Measurements from ENCODE around the gene IRX1.

Gene IRX1

DNA sequence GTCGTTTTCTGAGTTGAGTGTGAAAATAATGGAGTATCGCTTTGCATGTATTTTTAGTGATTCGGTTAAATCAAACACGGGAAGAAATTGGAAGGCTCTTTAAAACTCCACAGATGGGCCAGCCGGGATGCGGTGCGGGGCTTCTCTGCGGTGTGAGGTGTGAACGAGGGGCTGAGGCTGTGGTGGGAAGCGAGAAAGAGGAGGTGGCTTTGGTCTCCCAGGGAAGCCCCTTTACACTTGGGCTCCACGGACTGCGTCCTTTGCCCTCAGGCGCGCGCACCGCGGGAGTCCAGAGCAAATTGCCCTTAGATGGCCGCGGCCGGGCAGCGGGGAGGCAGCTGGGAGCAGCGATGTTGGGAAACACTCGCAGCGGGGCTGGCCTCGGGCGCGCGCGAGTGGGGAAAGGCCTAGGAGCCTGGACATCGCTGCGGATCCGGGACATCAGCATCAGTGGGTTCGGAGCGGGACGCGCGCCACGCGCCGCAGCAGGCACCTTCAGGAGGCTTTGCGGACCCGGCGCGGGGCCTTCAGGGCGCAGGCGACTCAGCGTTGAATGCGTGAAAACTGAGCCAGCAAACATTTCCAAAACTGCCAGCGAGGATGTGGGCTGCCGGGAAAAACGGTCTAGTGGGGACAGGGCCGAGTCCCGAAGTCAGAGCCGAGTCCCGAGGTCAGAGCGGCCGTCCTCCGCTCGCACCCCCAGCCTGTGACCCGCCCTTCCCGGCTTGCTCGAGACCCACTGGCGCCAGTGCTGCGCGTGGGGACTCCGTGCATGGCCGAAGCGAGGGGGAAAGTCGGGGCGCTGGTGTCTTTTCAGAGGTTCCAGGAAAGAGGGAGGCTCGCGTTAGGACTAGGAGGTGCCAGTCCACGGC, 6.5 kb downstream of the IRX1 start:
- no peak overlapping the region for H3K27ac ChIP-seq
- DNase-seq (ENCODE audit: low spot score): no peak
- TF ChIP-seq, protein P1, sequence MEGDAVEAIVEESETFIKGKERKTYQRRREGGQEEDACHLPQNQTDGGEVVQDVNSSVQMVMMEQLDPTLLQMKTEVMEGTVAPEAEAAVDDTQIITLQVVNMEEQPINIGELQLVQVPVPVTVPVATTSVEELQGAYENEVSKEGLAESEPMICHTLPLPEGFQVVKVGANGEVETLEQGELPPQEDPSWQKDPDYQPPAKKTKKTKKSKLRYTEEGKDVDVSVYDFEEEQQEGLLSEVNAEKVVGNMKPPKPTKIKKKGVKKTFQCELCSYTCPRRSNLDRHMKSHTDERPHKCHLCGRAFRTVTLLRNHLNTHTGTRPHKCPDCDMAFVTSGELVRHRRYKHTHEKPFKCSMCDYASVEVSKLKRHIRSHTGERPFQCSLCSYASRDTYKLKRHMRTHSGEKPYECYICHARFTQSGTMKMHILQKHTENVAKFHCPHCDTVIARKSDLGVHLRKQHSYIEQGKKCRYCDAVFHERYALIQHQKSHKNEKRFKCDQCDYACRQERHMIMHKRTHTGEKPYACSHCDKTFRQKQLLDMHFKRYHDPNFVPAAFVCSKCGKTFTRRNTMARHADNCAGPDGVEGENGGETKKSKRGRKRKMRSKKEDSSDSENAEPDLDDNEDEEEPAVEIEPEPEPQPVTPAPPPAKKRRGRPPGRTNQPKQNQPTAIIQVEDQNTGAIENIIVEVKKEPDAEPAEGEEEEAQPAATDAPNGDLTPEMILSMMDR (IDR thresholded peaks at IDR 0.05): no peak
- peak overlapping the region; percentile 41 for H3K4me3 ChIP-seq

DNA sequence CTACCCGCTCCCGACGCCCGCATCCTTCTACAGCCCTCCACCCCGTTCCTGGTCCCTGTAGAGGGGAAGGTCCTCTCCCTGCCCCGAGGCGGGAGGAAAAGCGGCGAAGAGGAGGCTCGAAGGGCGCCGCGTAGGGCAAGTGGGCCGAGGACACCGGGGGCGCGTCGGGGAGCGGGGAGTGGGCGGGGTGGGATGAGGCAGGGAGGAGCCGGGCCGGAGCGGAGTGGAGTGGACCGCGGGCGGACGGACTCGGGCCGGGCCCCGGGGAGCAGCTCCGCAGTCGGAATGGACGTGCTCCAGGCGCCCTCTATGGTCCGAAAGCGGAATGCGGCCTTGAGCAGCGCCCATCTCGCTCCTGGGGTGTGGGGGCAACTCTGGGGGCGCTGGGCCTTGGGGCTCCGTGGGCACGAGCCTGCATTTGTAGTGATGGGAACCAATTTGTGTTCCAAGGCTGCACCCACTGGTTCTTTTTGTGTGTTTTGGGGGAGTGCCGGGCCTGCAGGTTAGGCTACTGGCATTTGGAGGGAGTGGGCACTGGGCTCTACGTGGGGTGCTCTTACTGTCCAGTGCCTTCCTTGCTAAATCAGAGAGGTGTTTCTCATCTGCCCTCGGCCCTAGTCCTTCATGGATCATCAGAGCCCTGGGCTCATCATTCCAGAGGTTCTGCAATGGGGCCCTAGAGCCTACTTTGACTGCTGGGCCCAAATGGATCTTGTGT, 7.3 kb downstream of the IRX1 start:
- TF ChIP-seq, protein P1 (IDR thresholded peaks at IDR 0.05): no peak
- no peak overlapping the region for H3K27ac ChIP-seq
- no peak for DNase-seq (ENCODE audit: low spot score)
- H3K4me3 ChIP-seq: peak overlapping the region; percentile 41

DNA sequence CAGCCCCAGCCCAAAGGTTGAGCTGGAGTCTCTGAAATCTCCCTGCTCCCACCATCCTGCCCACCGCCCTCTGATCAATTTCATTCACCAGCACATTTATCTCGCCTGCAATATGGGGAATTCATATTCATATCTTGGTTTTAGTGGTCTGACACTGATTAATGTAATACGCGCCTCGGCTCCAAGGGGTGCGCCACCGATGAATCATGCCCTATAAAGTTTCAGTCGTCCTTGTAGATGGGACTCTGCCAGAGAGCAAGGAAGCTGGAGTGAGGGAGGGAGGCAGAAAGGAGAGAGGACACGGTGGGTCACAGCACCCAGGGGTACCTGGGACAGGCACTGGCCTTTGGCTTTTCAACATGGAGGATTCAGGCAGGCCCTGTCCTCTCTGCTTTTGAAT, 8.9 kb downstream of the IRX1 start:
- no peak overlapping the region for H3K27ac ChIP-seq
- DNase-seq (ENCODE audit: low spot score): no peak
- H3K4me3 ChIP-seq: no peak overlapping the region
- TF ChIP-seq, protein P1 (IDR thresholded peaks at IDR 0.05): no peak

DNA sequence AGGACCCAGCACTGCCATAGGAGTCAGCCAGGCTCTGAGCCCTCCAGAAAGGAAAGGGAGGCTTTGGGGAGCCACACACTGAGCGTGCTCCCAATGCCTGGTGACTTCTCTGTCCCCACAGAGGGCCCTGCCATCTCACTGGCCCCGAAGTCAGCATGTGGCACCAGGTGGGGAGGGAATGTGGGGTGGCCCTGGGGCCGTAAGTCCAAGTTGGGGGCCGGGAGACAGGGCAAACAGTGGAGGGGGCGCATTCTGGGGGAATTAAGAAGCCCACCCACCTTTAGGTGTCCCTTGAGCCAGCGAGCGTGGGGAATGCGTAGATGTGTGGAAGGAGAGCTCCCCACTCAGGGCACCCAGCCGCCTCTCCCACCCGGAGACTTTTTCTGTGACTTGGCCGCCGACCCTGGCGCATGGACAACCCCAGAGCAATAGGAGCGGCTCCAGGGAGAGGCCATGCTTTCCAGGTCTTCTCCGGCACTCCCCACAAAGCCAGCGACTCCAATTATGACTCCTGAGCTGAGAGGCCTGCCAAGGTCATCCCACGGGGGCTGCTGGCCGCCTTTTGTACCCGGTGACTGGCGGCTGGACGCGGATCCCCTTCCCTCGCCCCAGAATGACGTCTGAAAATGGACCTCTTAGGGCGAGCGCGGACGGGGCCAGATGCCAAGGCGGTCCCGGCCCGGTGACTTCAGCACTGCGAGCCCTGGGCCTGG, 9.8 kb downstream of the IRX1 start:
- Histone ChIP-seq H3K4me3 (no peak overlapping the region), H3K27ac (no peak overlapping the region)
- DNase-seq (ENCODE audit: low spot score): no peak
- TF ChIP-seq, protein P1 (IDR thresholded peaks at IDR 0.05): no peak

DNA sequence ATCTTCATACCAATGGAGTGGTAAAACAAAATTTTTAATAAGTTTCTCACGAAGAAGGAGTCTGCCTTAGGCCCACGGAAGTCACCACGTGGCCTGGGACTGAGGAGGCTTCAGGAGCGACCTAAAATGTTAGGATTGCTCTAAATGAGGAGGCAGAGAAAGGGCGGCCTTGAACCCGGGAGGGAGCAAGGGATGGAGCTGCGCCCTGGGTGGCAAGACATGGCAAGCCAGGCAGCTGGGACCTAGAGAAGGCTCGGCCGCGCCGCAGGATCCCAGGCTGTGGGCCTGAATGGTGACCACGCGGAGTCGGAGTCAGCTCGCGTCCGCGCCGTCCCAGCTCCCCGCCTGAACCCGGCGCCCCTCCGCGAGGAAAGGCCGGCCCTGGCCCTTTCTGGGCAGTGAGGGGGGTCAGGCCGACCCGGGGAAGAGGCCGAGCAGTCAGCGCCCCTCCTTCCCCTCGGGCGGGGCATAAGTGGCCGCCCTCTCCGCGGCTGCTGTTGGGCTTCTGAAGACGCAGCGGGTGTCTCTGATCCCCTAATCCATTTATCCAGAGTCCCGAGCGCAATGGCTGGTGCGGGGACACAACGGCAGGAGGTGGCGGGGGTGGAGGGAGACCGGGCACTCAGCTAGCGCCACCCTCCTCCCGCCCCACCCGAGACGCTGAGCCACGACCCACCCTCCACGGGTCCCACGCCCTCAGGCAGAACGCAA, 10.6 kb downstream of the IRX1 start:
- H3K27ac ChIP-seq: no peak overlapping the region
- peak overlapping the region; percentile 35 for H3K4me3 ChIP-seq
- TF ChIP-seq, protein P1 (IDR thresholded peaks at IDR 0.05): no peak
- DNase-seq (ENCODE audit: low spot score): no peak

DNA sequence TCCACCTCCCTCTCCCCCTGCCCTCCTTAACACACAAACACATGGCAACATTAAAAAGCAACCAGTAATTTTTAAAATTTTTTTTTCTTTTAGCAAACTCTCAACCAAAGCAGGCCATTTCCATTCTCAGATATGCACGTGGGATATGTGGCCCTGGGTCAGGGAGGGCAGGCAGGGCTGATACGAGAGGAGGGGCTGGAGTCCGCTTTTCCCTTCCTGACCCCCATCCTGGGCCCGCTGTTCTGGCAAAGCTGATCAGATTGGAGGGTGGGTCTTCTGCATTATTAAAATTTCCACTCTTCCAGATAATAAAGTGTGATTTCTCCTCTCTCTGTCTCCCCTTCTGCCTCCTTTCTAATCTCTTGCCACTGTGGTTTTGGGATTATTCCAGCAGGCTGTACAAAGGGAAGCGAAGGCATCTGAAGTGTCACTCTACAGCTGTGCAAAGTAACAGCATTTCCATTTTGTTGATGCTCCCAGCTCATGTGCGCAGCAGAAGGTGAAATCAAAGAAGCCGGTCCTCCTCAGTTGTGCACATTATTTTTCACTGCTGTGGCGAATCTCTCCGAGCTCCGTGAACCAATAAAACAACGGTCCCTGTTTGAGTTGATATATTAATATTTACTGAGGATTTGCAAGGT, 12.0 kb downstream of the IRX1 start:
- no peak for DNase-seq (ENCODE audit: low spot score)
- TF ChIP-seq, protein P1 (IDR thresholded peaks at IDR 0.05): no peak
- Histone ChIP-seq H3K27ac (no peak overlapping the region), H3K4me3 (no peak overlapping the region)
